Lower leg skin (tissue), 4 donors: ENCODE measurements around the gene IGF2. TPM values are rescaled to one million over a fixed set of nuclear protein-coding genes. Genes with fewer than 3 reads are reported as not detected.

Source experiments
- DNase-seq, 2 donors: peaks; one replicate each; pipeline ENCODE4 v3.0.0-alpha.2; 2019; ENCODE audit warnings: low spot score in 2 of 2
- H3K4me3 ChIP-seq: fragments of 200-600 bp; sonication (generic); 2 replicates; pipeline ENCODE4 v1.5.1; 2017; ENCODE audit warnings: mild to moderate bottlenecking, low read depth; ENCODE audit not compliant: poor library complexity, severe bottlenecking
- POLR2A ChIP-seq, 2 donors: fragments of 450-650 bp; IDR thresholded peaks; one replicate each; pipeline ENCODE4 v1.6.1; 2016 to 2017; ENCODE audit warnings: antibody characterized with exemption in 2 of 2, mild to moderate bottlenecking in 1 of 2, moderate library complexity in 1 of 2
- WGBS, 2 donors: methylation state at CpG; one replicate each; pipeline ENCODE4 v1.1.5; 2018; 5-methylcytosine and 5-hydroxymethylcytosine counted together
- intact Hi-C: fragments of 100-400 bp; cut with DNase I; formaldehyde crosslinking; loops from one replicate; pipeline ENCODE4 v1.15.0; 2023; ENCODE audit warnings: low total_unique reads
- total RNA-seq, 4 donors: library from RNA; depleted of rRNA; stranded (reverse); fragments of >200 nt; gene quantifications; one replicate each; pipeline ENCODE4 v1.1.0, GENCODE V29; 2016
- TF ChIP-seq, protein P1 (sequence below), 3 donors: fragments of 450-650 bp; IDR thresholded peaks; one replicate each; pipeline ENCODE4 v1.5.1; 2016; ENCODE audit warnings: antibody characterized with exemption in 3 of 3, mild to moderate bottlenecking in 3 of 3, moderate library complexity in 2 of 3

Gene IGF2
- total RNA-seq, 4 donors from 2014 or later = 4.5 to 14.7 (median 6.0) TPM

DNA sequence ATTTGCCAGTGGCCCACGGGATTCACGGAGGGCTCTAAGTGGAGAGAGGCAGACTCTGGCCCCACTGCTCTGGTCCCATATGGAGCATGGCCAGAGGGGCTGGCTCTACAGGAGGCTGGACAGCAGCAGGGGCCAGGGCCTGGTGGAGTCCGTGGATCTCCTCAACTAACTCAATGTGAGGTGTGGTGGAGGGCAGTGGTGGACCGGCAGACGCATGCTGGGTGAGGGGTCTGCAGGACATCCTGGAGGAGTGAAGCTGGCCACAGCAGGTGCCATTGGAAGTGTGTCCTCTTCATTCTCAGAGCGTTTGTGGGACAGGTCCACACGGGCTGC lies 15.6 kb downstream of the IGF2 start:
- H3K4me3 ChIP-seq = no peak overlapping the region
- TF ChIP-seq, protein P1, sequence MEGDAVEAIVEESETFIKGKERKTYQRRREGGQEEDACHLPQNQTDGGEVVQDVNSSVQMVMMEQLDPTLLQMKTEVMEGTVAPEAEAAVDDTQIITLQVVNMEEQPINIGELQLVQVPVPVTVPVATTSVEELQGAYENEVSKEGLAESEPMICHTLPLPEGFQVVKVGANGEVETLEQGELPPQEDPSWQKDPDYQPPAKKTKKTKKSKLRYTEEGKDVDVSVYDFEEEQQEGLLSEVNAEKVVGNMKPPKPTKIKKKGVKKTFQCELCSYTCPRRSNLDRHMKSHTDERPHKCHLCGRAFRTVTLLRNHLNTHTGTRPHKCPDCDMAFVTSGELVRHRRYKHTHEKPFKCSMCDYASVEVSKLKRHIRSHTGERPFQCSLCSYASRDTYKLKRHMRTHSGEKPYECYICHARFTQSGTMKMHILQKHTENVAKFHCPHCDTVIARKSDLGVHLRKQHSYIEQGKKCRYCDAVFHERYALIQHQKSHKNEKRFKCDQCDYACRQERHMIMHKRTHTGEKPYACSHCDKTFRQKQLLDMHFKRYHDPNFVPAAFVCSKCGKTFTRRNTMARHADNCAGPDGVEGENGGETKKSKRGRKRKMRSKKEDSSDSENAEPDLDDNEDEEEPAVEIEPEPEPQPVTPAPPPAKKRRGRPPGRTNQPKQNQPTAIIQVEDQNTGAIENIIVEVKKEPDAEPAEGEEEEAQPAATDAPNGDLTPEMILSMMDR (IDR thresholded peaks at IDR 0.05) = no peak
- TF ChIP-seq POLR2A (IDR thresholded peaks at IDR 0.05) = no peak
- WGBS, 2 donors = 87 to 89% methylated on average over 5 to 7 of the region's 7 CpGs
- no peak for DNase-seq
- intact Hi-C loops = no loop called here

DNA sequence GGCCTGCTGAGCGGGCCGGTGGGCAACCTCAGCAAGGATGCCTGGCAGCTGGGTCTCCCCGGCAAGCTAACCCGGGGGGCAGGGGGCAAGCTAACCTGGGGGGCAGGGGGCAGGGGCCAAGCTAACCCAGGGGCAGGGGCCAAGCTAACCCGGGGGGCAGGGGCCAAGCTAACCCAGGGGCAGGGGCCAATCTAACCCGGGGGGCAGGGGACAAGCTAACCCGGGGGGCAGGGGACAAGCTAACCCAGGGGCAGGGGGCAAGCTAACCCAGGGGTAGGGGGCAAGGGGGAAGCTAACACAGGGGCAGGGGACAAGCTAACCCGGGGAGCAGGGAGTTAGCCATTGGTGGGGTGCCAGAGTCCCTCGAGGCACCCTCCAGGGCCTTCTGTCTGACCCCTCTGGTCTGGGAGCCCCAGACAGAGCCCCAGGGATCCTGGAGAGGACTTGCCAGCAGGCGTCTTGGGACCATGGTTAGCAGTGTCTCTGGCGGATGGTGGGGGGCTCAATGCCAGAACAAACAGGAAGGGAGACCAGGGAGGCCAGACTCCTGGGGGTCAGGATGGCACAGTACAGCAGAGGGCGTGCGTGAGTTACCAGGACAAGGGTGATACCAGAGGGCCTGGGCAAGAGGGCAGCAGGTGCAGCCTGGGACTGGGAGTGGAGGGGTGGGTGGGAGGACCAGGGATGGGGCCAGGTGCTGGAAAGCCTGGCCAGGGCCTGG lies 16.1 kb downstream of the IGF2 start:
- TF ChIP-seq, protein P1 (IDR thresholded peaks at IDR 0.05) = no peak
- TF ChIP-seq POLR2A (IDR thresholded peaks at IDR 0.05) = no peak
- DNase-seq = no peak
- H3K4me3 ChIP-seq = no peak overlapping the region
- 71 to 81% methylated on average over 11 to 12 of the region's 13 CpGs for WGBS, 2 donors
- intact Hi-C loops = no loop called here

DNA sequence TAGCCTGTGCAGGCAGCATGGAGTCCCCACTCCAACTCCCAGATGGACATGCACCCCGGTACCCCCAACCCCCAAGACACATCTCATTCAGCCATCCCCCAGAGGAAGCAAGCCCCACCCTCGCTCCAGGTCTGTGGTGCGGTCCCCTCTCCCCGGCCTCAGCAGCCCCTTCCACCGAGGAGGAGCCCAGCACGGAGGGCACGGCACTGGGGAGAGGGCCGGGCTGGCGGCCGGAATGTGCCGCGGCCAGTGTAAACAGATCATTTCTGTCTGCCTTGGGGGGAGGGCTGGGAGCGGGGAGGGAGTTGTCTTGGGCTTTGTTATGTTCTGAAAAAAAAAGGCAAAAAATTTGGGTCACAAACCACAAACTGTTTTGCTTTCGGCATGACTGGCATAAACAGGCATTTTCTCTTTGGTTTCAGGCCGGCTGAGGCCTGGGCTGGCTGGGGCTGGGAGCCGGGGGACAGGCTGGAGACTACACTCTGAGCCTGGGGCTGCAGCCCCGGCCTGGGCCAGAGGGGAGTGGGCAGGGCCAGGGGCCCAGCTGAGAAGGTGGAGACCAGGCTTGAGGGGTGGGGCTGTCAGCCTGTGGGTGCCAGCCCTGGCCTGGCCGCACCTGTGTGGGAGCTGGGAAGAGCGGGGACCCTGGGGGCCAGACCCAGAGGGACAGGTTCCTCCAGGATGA lies 16.8 kb downstream of the IGF2 start:
- intact Hi-C loops = no loop called here
- DNase-seq = no peak
- WGBS, 2 donors = 30 to 54% methylated on average over 19 of the region's 19 CpGs
- H3K4me3 ChIP-seq = no peak overlapping the region
- TF ChIP-seq, protein P1 (IDR thresholded peaks at IDR 0.05) = no peak
- TF ChIP-seq POLR2A (IDR thresholded peaks at IDR 0.05) = no peak

DNA sequence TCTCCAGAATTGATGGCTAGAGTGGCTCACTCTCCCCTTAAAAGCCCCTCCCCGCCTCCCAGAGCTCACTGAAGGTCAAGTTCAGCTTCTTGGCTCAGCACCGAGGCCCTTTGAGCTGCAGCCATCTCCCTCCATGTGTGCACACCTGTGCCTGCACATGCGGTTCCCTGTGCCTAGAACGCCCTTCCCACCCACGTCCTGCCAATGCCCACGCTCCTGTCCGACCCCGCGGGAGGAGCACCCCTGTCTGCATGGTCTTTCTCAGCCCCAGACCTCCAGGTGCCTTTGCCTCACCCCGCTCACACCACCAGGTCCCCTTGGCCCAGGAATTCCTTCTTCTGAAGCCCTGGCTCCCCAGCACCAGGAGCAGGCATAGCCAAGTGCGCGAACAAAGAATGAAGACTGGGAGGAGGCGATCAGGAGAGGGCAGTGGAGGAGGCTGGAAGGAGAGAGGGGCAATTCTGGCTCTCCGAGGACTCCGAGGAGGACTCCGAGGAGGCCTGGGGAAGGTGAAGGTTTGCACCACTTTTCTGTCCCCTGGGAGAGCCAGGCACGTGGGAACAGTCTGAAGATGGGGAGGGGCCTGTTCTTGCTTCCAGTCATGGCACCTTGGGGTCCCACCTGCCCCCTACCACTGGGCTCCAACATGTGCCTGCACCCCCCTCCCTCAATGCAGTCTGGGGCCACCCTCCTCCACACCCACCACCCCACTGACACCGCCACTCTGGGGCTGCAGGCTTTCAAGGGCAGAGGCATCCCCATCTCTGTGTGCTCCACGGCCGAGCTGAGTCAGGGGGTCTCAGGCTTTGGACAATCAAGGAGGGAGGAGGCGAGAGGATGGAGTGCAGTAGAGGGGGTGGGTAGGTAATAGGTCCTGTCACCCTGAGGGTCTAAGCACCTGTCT lies 17.7 kb downstream of the IGF2 start:
- TF ChIP-seq, protein P1 (IDR thresholded peaks at IDR 0.05) = no peak
- no peak for TF ChIP-seq POLR2A (IDR thresholded peaks at IDR 0.05)
- intact Hi-C loops = no loop called here
- no peak for DNase-seq
- no peak overlapping the region for H3K4me3 ChIP-seq
- WGBS, 2 donors = 75% methylated on average over 21 of the region's 21 CpGs

DNA sequence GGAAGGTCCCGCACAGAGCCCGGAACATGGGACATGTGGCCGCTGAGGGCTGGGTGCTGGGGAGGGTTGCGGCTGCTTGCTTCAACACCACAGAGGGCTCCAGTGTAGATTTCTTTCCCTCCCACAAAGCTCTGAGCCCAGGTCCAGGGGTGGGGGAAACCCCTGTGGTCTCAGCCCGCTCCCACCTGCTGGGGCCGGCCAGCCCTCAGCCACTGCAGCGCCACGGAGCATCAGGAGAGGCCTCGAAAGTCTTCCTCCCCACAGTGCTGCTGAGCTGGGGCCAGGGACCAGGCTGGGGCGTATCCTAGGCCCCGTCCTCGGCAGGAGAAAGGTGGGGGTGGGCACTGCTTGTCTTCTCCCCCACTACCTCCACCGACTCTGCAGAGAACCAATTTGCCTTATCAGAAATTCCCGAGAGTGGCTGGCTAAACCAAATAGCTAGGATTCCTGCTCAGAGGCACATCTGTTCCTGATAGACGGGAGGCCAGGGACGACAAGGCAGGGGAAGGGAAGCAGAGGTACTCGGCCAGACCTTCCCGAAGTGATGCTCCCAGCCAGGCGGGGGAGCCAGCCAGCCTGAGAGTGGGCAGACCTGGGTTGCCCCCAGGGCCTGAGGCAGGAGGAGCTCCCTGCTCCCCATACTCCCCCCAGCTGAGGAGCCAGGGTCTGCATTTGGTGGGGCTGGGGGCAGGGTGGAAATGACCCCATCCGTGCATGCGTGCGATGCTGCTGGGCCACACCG lies 18.7 kb downstream of the IGF2 start:
- DNase-seq = no peak
- H3K4me3 ChIP-seq = no peak overlapping the region
- TF ChIP-seq, protein P1 (IDR thresholded peaks at IDR 0.05) = no peak
- TF ChIP-seq POLR2A (IDR thresholded peaks at IDR 0.05) = no peak
- 61 to 63% methylated on average over 18 to 21 of the region's 23 CpGs for WGBS, 2 donors
- intact Hi-C loops = no loop called here
